ENCODE data around the gene BRAT1.

Gene BRAT1

GRCh38 chr7:2580636-2581035 lies 25.3 kb upstream of the BRAT1 start:
- DNase-seq: no peak
- TF ChIP-seq CTCF (IDR thresholded peaks at IDR 0.05; ENCODE audit: low read depth, low read length, missing control alignments): no peak
- Histone ChIP-seq H3K4me3 (ENCODE audit: low read depth, low read length) (no peak overlapping the region), H3K27me3 (replicated peaks) (no peaks in the 10 kb centered on the region), H3K27ac (no peak overlapping the region), H3K36me3 (replicated peaks) (peaks cover 8% of the 10 kb centered on the region)
- in situ Hi-C loops (cut with HindIII; ENCODE audit: low pct_ligation_motif_present, low sequenced_read_pairs): no loop called here

GRCh38 chr7:2577914-2578680 lies 22.8 kb upstream of the BRAT1 start:
- Histone ChIP-seq H3K36me3 (replicated peaks) (peaks cover 8% of the 10 kb centered on the region), H3K4me3 (ENCODE audit: low read depth, low read length) (no peak overlapping the region), H3K27ac (no peak overlapping the region), H3K27me3 (replicated peaks) (no peaks in the 10 kb centered on the region)
- no peak for TF ChIP-seq CTCF (IDR thresholded peaks at IDR 0.05; ENCODE audit: low read depth, low read length, missing control alignments)
- no peak for DNase-seq
- in situ Hi-C loops (cut with HindIII; ENCODE audit: low pct_ligation_motif_present, low sequenced_read_pairs): no loop called here

- H3K27me3 ChIP-seq (replicated peaks): no peaks in the 10 kb centered on the region
- peaks cover 8% of the 10 kb centered on the region for H3K36me3 ChIP-seq (replicated peaks)
- no peak overlapping the region for H3K27ac ChIP-seq
- DNase-seq: no peak
- no peak for TF ChIP-seq CTCF (IDR thresholded peaks at IDR 0.05; ENCODE audit: low read depth, low read length, missing control alignments)
- H3K4me3 ChIP-seq (ENCODE audit: low read depth, low read length): no peak overlapping the region
- in situ Hi-C loops (cut with HindIII; ENCODE audit: low pct_ligation_motif_present, low sequenced_read_pairs): no loop called here
Observed at GRCh38 chr7:2576742-2577491, 21.6 kb upstream of the BRAT1 start.

- Histone ChIP-seq H3K36me3 (replicated peaks) (peaks cover 8% of the 10 kb centered on the region), H3K27me3 (replicated peaks) (no peaks in the 10 kb centered on the region), H3K4me3 (ENCODE audit: low read depth, low read length) (no peak overlapping the region), H3K27ac (no peak overlapping the region)
- no peak for DNase-seq
- in situ Hi-C loops (cut with HindIII; ENCODE audit: low pct_ligation_motif_present, low sequenced_read_pairs): no loop called here
- no peak for TF ChIP-seq CTCF (IDR thresholded peaks at IDR 0.05; ENCODE audit: low read depth, low read length, missing control alignments)
Observed at GRCh38 chr7:2575733-2576340, 20.5 kb upstream of the BRAT1 start.

- no peak for TF ChIP-seq CTCF (IDR thresholded peaks at IDR 0.05; ENCODE audit: low read depth, low read length, missing control alignments)
- no peaks in the 10 kb centered on the region for H3K27me3 ChIP-seq (replicated peaks)
- H3K4me3 ChIP-seq (ENCODE audit: low read depth, low read length): no peak overlapping the region
- H3K36me3 ChIP-seq (replicated peaks): peaks cover 8% of the 10 kb centered on the region
- no peak overlapping the region for H3K27ac ChIP-seq
- in situ Hi-C loops (cut with HindIII; ENCODE audit: low pct_ligation_motif_present, low sequenced_read_pairs): no loop called here
- no peak for DNase-seq
Observed at GRCh38 chr7:2575046-2575732, 19.9 kb upstream of the BRAT1 start.

All from brain microvascular endothelial cell (primary cell).